Thyroid gland (tissue), 4 donors: Measurements from ENCODE around the gene FAF2. TPM values are rescaled to one million over a fixed set of nuclear protein-coding genes. Genes with fewer than 3 reads are reported as not detected.
A peak's percentile ranks its signal among the peaks of the same experiment; 100 is the strongest.

Source experiments
- DNase-seq, 2 donors: peaks; one replicate each; pipeline ENCODE4 v3.0.0-alpha.2; 2019
- H3K27ac ChIP-seq, 3 donors: fragments of 200-600 bp; sonication (generic); 1 replicate in 2 of 3; 2 replicates in 1 of 3; pipeline ENCODE4 v1.5.1; 2016 to 2019; ENCODE audit warnings: mild to moderate bottlenecking in 1 of 3, moderate library complexity in 1 of 3
- H3K27me3 ChIP-seq: fragments of 200-600 bp; sonication (generic); one replicate; pipeline ENCODE4 v1.5.1; 2019
- H3K36me3 ChIP-seq, 2 donors: fragments of 200-600 bp; sonication (generic); one replicate each; pipeline ENCODE4 v1.5.1; 2016 to 2019
- H3K4me1 ChIP-seq, 2 donors: fragments of 200-600 bp; sonication (generic); one replicate each; pipeline ENCODE4 v1.5.1; 2017 to 2019
- H3K4me3 ChIP-seq, 3 donors: fragments of 200-600 bp; sonication (generic); replicated peaks in 1 of 3; 1 replicate in 2 of 3; 2 replicates in 1 of 3; pipeline ENCODE4 v1.5.1; 2016; ENCODE audit warnings: mild to moderate bottlenecking in 1 of 3
- H3K9me3 ChIP-seq: fragments of 200-600 bp; sonication (generic); one replicate; pipeline ENCODE4 v1.5.1; 2017
- POLR2A ChIP-seq, 2 donors: fragments of 450-650 bp; IDR thresholded peaks; one replicate each; pipeline ENCODE4 v1.6.1; 2017; ENCODE audit warnings: antibody characterized with exemption in 2 of 2, mild to moderate bottlenecking in 2 of 2, moderate library complexity in 1 of 2
- WGBS, 2 donors: methylation state at CpG; one replicate each; pipeline ENCODE4 v1.1.5; 2017; 5-methylcytosine and 5-hydroxymethylcytosine counted together
- intact Hi-C: fragments of 100-400 bp; cut with DNase I; formaldehyde crosslinking; loops from one replicate; pipeline ENCODE4 v1.15.1; 2023
- total RNA-seq, 4 donors: library from RNA; depleted of rRNA; stranded (reverse); fragments of >200 nt; gene quantifications; one replicate each; pipeline ENCODE4 v1.2.3, GENCODE V29; 2016
- TF ChIP-seq, protein P1 (sequence below), 6 experiments: fragments of 200-600 bp in 3 of 6; fragments of 450-650 bp in 3 of 6; sonication (generic) in 3 of 6; IDR thresholded peaks; one replicate each; pipeline ENCODE4 v1.5.1; 2016 to 2019; ENCODE audit warnings: antibody characterized with exemption in 6 of 6, mild to moderate bottlenecking in 2 of 6, inconsistent platforms in 1 of 6, moderate library complexity in 1 of 6

FAF2 gene
- total RNA-seq, 4 donors from 2014 or later = 33.6 to 186 (median 43.2) TPM

DNA sequence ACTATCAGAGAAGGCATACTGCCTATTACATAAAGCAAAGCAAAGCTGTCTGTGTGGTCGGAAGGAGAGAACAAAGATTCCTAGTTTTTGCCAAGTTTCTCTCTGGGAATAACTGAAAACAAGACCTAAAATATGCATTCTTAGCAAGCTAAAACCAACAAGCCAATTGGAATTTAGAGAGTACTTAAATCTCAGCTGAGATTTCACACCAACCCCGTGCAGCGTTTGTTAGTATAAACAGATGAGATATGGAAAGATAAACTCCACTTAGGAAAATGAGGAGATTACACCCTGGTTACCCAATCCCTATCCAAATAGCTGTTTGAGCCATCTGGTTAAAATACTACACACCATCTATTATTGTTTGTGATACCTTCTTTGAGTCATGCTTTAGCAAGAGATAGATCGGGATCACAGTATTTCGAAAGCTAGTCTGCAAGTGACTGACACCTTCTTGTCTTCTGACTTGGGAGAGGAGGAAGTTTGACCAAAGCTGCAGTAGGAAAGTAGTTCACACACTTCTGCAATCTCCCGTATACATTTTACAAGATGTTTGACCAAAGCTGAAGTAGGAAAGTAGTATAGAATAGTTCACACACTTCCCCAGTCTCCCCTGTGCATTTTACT is 18.2 kb downstream of the FAF2 start:
- Histone ChIP-seq H3K36me3 (no peaks in the 10 kb centered on the region), H3K27ac (peak overlapping the region in 2 of 3 donors; percentile 19 to 38), H3K4me1 (peaks cover 10 to 19% of the 10 kb centered on the region in 2 donors), H3K9me3 (no peaks in the 10 kb centered on the region), H3K4me3 (no peak overlapping the region), H3K27me3 (no peaks in the 10 kb centered on the region)
- intact Hi-C loops = no loop called here
- no peak for DNase-seq
- TF ChIP-seq, protein P1, sequence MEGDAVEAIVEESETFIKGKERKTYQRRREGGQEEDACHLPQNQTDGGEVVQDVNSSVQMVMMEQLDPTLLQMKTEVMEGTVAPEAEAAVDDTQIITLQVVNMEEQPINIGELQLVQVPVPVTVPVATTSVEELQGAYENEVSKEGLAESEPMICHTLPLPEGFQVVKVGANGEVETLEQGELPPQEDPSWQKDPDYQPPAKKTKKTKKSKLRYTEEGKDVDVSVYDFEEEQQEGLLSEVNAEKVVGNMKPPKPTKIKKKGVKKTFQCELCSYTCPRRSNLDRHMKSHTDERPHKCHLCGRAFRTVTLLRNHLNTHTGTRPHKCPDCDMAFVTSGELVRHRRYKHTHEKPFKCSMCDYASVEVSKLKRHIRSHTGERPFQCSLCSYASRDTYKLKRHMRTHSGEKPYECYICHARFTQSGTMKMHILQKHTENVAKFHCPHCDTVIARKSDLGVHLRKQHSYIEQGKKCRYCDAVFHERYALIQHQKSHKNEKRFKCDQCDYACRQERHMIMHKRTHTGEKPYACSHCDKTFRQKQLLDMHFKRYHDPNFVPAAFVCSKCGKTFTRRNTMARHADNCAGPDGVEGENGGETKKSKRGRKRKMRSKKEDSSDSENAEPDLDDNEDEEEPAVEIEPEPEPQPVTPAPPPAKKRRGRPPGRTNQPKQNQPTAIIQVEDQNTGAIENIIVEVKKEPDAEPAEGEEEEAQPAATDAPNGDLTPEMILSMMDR (IDR thresholded peaks at IDR 0.05) = no peak
- TF ChIP-seq POLR2A (IDR thresholded peaks at IDR 0.05) = no peak
- 36 to 43% methylated on average over 6 of the region's 6 CpGs for WGBS, 2 donors

DNA sequence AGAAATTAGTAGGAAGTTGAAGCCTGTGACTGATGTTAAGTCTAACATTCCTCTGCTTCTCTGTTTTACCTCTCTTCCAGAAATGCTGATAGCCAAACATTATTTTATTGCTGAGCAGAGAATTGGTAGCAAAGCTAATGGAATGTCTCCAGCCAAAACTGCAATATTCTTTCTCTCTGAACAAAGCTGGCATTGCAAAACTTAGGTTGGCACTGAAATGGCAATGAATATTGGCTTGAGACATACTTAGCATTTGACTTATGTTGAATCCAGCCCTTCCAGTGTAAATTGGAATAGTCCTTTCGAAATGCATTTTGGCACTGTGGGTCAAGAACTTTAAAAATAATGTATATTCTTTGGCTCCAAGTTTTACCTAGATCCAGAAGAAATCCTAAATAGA is 21.1 kb downstream of the FAF2 start:
- no peak overlapping the region for H3K27ac ChIP-seq
- TF ChIP-seq, protein P1 (IDR thresholded peaks at IDR 0.05) = no peak
- TF ChIP-seq POLR2A (IDR thresholded peaks at IDR 0.05) = no peak
- DNase-seq = no peak
- H3K36me3 ChIP-seq = no peaks in the 10 kb centered on the region
- WGBS, 2 donors = 95 to 100% methylated on average over 1 of the region's 1 CpG
- H3K27me3 ChIP-seq = no peaks in the 10 kb centered on the region
- H3K4me3 ChIP-seq = no peak overlapping the region
- intact Hi-C loops = no loop called here
- H3K9me3 ChIP-seq = no peaks in the 10 kb centered on the region
- H3K4me1 ChIP-seq = peaks cover 10 to 19% of the 10 kb centered on the region in 2 donors

DNA sequence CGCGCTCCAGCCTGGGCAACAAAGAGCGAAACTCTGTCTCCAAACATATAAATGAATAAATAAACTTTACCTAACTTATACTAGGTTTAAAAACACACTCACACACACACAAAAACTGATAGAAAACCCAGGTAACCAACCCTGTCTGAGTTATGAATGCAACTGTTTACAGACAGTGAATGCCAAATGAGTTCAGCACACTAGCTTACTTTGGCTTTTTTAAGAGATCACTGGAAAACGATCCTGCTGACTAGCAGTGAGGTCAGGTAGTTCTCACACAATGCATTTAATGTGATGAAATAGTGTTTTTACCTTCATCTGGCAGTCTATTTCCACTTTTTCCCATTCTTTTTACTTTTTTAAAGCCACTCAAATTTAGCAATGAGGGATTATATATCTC is 22.4 kb downstream of the FAF2 start:
- WGBS, 2 donors = 89 to 90% methylated on average over 4 of the region's 4 CpGs

DNA sequence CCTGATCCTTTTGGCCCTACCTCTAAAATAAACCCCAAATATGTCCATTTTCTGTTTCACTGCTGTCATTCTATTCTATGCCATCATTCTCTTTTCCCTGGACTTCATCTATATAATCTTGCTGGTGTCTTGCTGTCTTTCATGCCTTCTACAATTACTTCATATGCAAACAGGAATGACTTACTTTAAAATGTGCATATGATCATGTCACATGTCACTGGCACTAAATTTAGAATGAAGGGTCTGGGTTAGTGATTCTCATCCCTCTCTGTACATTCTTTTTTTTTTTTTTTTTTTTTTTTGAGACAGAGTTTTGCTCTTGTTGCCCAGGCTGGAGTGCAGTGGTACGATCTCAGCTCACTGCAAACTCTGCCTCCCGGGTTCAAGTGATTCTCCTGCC is 22.9 kb downstream of the FAF2 start:
- DNase-seq = no peak
- intact Hi-C loops = no loop called here
- H3K9me3 ChIP-seq = no peaks in the 10 kb centered on the region
- no peak overlapping the region for H3K4me3 ChIP-seq
- TF ChIP-seq, protein P1 (IDR thresholded peaks at IDR 0.05) = no peak
- TF ChIP-seq POLR2A (IDR thresholded peaks at IDR 0.05) = no peak
- 97 to 100% methylated on average over 2 of the region's 2 CpGs for WGBS, 2 donors
- peaks cover 2 to 13% of the 10 kb centered on the region in 2 donors for H3K4me1 ChIP-seq
- H3K27ac ChIP-seq = no peak overlapping the region
- no peaks in the 10 kb centered on the region for H3K27me3 ChIP-seq
- no peaks in the 10 kb centered on the region for H3K36me3 ChIP-seq

More for the DNA sequence above, 22.4 kb downstream of the FAF2 start:
- intact Hi-C loops = no loop called here
- Histone ChIP-seq H3K27me3 (no peaks in the 10 kb centered on the region), H3K9me3 (no peaks in the 10 kb centered on the region), H3K4me1 (peaks cover 7 to 18% of the 10 kb centered on the region in 2 donors), H3K36me3 (no peaks in the 10 kb centered on the region), H3K27ac (no peak overlapping the region), H3K4me3 (no peak overlapping the region)
- no peak for DNase-seq
- TF ChIP-seq POLR2A (IDR thresholded peaks at IDR 0.05) = no peak
- TF ChIP-seq, protein P1 (IDR thresholded peaks at IDR 0.05) = no peak

DNA sequence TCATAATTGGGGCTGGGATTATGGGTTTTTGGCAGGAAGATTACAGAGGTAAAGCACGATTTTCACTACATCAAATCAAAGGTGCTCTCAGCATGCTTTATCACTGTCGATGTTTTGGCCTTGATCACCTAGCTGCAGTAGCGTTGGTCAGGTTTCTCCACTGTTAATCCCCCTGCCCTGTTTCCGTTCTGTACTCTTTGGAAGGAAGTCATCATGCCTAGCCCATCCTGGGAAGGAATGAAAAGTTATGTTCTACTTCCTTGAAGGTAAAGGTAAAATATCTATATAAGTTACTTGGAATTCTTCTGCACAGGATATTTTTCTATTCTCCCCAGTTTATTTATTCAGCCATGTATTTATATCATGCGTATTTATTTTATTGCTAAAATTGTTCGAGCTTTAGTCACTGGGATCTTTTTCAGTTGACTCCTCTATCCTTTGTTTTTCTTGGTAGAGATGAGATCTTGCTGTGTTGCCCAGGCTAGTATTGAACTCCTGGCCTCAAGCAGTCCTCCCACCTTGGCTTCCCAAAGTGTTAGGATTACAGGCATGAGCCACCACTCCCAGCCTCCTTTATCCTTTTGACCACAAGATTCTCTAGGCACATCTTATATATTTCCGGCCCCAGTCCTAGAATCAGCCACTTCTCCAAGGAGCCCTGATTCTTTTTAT is 25.3 kb downstream of the FAF2 start:
- DNase-seq = no peak
- no peaks in the 10 kb centered on the region for H3K4me1 ChIP-seq
- H3K4me3 ChIP-seq = no peak overlapping the region
- 92 to 94% methylated on average over 7 of the region's 7 CpGs for WGBS, 2 donors
- H3K27me3 ChIP-seq = no peaks in the 10 kb centered on the region
- TF ChIP-seq, protein P1 (IDR thresholded peaks at IDR 0.05) = no peak
- TF ChIP-seq POLR2A (IDR thresholded peaks at IDR 0.05) = no peak
- H3K27ac ChIP-seq = no peak overlapping the region
- intact Hi-C loops = no loop called here
- H3K36me3 ChIP-seq = no peaks in the 10 kb centered on the region
- no peaks in the 10 kb centered on the region for H3K9me3 ChIP-seq
